Ovary (tissue), 3 donors: ENCODE measurements around the gene TTLL11.

Experiments
- EP300 ChIP-seq: sonication (generic); formaldehyde crosslinking; IDR thresholded peaks from one replicate; pipeline ENCODE4 v1.6.1; 2017; ENCODE audit warnings: antibody characterized with exemption
- POLR2A ChIP-seq: fragments of 450-650 bp; IDR thresholded peaks from one replicate; pipeline ENCODE4 v1.6.1; 2017; ENCODE audit warnings: antibody characterized with exemption, mild to moderate bottlenecking, moderate library complexity
- TF ChIP-seq, protein P1 (sequence below), 3 donors: fragments of 450-650 bp in 2 of 3; fragments of 200-600 bp in 1 of 3; IDR thresholded peaks; one replicate each; pipeline versions ENCODE4 v1.5.1 to v1.8.0; 2016 to 2022; ENCODE audit warnings: antibody characterized with exemption in 3 of 3, mild to moderate bottlenecking in 1 of 3
- donor health status: DM: no; HTN: no; CAD: no.

DNA sequence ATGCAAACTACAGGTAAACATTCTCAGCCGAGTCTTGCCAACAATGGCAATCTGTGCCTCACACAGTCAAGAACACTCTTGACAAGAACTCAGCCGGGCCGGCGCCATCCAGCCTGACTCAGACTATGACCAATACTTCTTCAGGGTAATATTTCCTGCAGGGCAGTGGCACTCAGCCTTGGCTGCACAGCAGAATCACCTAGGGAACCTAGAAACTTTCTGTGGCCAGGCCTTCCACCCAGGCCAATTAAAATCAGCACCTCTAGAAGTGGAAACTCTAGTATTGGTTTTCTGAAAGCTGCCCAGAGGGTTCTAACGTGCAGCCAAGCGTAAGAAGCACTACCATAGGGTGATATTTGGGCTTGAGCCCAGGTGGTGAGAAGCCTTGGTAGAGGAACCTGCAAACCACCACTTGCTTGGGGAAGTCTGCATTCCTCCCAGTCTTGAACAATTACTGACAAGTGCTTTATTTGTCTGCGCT, 120.6 kb downstream of the TTLL11 start:
- TF ChIP-seq, protein P1, sequence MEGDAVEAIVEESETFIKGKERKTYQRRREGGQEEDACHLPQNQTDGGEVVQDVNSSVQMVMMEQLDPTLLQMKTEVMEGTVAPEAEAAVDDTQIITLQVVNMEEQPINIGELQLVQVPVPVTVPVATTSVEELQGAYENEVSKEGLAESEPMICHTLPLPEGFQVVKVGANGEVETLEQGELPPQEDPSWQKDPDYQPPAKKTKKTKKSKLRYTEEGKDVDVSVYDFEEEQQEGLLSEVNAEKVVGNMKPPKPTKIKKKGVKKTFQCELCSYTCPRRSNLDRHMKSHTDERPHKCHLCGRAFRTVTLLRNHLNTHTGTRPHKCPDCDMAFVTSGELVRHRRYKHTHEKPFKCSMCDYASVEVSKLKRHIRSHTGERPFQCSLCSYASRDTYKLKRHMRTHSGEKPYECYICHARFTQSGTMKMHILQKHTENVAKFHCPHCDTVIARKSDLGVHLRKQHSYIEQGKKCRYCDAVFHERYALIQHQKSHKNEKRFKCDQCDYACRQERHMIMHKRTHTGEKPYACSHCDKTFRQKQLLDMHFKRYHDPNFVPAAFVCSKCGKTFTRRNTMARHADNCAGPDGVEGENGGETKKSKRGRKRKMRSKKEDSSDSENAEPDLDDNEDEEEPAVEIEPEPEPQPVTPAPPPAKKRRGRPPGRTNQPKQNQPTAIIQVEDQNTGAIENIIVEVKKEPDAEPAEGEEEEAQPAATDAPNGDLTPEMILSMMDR (IDR thresholded peaks at IDR 0.05), result no peak
- TF ChIP-seq POLR2A, result no peak
- TF ChIP-seq EP300, result no peak
